ENCODE results near the gene ZNF407. TPM values are rescaled to one million over a fixed set of nuclear protein-coding genes. Genes with fewer than 3 reads are reported as not detected.

Gene ZNF407
- total RNA-seq, 1 donor from 2014 or later, result 8.7 TPM

DNA sequence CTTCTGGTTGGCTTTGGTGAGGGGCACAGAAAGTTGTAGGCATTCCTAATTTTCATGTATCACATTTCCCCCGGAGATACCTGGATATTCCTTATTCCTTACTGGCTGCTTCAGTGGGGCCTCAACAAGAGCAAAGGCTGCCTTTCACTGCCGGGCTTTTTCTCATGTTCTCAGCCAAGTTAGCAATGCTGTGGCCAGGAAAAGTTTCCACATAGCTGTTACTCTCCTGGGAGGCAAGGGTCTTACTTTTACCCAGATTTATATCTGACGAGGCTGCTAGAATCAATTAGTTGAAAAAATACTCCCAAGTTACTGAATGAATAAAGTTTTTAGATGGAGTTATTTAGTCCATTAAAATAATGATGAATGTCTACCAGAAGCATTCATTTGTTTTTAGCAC, 230.5 kb downstream of the ZNF407 start:
- H3K27me3 ChIP-seq, result no peaks in the 10 kb centered on the region
- no peaks in the 10 kb centered on the region for H3K4me1 ChIP-seq
- H3K36me3 ChIP-seq, result no peaks in the 10 kb centered on the region
- no peak overlapping the region for H3K4me3 ChIP-seq
- H3K9me3 ChIP-seq, result no peaks in the 10 kb centered on the region
- no peak overlapping the region for H3K27ac ChIP-seq
- DNase-seq (ENCODE audit: low spot score in 2 of 2), result no peak
- TF ChIP-seq, protein P1, sequence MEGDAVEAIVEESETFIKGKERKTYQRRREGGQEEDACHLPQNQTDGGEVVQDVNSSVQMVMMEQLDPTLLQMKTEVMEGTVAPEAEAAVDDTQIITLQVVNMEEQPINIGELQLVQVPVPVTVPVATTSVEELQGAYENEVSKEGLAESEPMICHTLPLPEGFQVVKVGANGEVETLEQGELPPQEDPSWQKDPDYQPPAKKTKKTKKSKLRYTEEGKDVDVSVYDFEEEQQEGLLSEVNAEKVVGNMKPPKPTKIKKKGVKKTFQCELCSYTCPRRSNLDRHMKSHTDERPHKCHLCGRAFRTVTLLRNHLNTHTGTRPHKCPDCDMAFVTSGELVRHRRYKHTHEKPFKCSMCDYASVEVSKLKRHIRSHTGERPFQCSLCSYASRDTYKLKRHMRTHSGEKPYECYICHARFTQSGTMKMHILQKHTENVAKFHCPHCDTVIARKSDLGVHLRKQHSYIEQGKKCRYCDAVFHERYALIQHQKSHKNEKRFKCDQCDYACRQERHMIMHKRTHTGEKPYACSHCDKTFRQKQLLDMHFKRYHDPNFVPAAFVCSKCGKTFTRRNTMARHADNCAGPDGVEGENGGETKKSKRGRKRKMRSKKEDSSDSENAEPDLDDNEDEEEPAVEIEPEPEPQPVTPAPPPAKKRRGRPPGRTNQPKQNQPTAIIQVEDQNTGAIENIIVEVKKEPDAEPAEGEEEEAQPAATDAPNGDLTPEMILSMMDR (IDR thresholded peaks at IDR 0.05), result no peak
- intact Hi-C loops (cut with DNase I), result no loop called here

DNA sequence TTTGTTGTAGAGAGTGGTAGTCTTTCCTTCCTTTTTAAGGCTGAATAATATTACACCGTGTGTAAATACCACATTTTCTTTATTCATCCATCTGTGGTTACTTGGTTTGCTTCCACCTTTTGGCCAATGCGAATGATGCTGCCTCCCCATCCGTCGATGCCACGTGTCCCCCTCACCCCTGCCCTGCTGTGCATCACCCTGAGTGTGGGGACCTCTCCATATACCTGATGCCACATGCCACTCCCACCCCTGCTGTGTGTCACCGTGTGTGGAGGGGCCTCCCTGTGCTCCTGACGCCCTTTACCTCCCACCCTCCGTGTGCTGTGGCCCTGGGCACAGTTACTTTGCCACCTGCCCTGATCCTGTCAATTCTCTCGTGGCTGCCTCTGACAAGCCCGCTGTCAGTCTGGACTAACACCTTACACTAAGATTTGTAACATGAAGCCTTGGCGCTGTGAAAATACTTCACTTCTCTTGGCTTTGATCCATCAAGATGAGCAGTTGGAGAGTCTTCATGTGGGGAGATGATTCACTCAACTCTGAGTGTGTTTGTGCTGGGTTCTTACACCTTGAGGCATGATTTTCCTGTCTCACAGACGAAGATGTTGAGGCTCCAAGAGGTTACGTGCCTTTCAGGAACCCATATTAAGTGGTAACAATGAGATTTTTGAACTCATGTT, 234.0 kb downstream of the ZNF407 start:
- TF ChIP-seq, protein P1 (IDR thresholded peaks at IDR 0.05), result no peak

DNA sequence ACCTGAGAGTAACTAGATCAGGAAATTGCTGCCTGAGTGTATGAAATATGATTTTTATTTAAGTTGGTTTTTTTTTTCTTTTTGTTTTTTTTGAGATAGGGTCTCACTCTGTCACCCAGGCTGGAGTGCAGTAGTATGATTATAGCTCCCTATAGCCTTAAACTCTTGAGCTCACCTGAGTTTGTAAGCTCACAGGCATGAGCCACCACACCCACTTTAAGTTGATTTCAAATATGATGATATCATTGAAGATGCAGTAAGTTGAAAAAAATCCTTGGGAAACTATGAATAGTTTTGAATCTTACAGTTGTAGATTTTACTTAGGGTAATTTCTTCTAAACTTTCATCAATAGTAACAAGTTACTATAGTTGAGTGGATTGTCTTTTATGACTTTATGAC, 234.7 kb downstream of the ZNF407 start:
- Histone ChIP-seq H3K36me3 (no peaks in the 10 kb centered on the region), H3K9me3 (no peaks in the 10 kb centered on the region), H3K27ac (no peak overlapping the region), H3K27me3 (no peaks in the 10 kb centered on the region), H3K4me1 (no peaks in the 10 kb centered on the region), H3K4me3 (no peak overlapping the region)
- intact Hi-C loops (cut with DNase I), result no loop called here
- DNase-seq (ENCODE audit: low spot score in 2 of 2), result no peak
- TF ChIP-seq, protein P1 (IDR thresholded peaks at IDR 0.05), result no peak

More for the DNA sequence above, 234.0 kb downstream of the ZNF407 start:
- DNase-seq (ENCODE audit: low spot score in 2 of 2), result no peak
- Histone ChIP-seq H3K4me1 (no peaks in the 10 kb centered on the region), H3K27me3 (no peaks in the 10 kb centered on the region), H3K4me3 (no peak overlapping the region), H3K27ac (no peak overlapping the region), H3K9me3 (no peaks in the 10 kb centered on the region), H3K36me3 (no peaks in the 10 kb centered on the region)
- intact Hi-C loops (cut with DNase I), result no loop called here

DNA sequence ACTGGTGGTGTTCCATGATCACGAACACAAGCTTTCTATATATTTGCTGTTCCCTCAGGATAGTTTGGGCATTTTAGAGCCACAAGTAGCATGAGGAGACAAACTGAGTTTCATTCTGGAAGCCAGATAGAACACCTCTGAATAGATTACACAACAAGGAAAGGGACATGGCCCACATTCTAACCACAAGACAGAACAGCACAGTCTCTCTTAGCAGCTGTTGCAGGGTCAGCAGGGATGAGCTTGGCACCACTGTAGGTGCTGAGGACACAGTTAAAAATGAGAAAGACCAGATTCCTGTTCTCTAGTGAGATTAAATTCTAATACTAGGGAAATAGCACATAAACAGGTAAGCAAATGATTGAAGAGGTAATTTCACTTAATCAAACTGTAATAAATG, 235.3 kb downstream of the ZNF407 start:
- Histone ChIP-seq H3K36me3 (no peaks in the 10 kb centered on the region), H3K4me1 (no peaks in the 10 kb centered on the region), H3K27ac (no peak overlapping the region), H3K27me3 (no peaks in the 10 kb centered on the region), H3K4me3 (no peak overlapping the region), H3K9me3 (no peaks in the 10 kb centered on the region)
- DNase-seq (ENCODE audit: low spot score in 2 of 2), result no peak
- TF ChIP-seq, protein P1 (IDR thresholded peaks at IDR 0.05), result no peak
- intact Hi-C loops (cut with DNase I), result no loop called here

DNA sequence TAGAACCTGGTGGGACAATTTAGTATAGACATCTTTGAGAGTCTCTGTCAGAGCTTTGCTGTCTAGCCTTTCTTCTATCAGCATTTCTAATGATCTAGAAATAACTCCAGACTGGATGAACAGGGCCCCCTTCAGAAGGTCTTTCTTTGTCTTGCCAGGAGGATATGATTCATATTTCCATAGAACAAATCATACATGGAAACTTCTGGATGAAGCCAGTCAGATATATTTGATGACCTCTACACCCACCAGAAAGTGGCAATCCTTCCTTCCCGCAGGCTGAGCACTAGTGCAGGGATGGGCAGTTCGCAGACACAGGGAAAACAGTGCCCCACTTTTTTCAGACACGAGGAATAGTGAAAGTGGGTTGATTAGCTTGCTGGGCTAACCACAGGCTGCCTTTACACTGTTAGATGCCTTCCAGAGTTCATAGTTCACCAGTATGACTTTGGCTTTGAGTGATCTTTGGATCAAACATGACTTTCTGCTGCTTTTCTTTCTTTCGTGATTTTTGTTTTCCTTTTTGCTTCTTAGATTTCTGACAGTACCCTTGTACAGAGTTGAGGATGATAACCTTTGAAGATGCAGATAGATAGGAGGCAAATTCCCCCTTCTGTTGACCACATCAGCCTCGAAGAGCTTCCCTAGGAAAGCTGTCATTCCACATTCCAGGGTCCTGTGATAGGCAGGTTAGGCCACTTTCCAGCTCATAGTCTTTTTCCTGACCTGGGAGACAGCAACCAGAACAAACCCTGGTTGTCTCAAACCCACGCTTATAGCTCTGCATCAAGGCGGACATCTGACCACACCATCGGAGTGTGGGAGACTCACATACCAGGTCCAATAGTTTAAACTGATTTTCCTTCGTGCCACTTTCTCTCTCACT, 237.0 kb downstream of the ZNF407 start:
- TF ChIP-seq, protein P1 (IDR thresholded peaks at IDR 0.05), result no peak
- Histone ChIP-seq H3K36me3 (no peaks in the 10 kb centered on the region), H3K27ac (no peak overlapping the region), H3K27me3 (no peaks in the 10 kb centered on the region), H3K4me3 (no peak overlapping the region), H3K4me1 (no peaks in the 10 kb centered on the region), H3K9me3 (no peaks in the 10 kb centered on the region)
- intact Hi-C loops (cut with DNase I), result no loop called here
- DNase-seq (ENCODE audit: low spot score in 2 of 2), result no peak

Data from ascending aorta (tissue), 2 donors.